HG03460 (cell line): ENCODE data around the gene SKIDA1.

Source experiments
- ATAC-seq: cut with Tn5 transposase; IDR thresholded peaks from one replicate; pipeline ENCODE4 v1.9.1; 2021; ENCODE audit not compliant: unreplicated experiment

SKIDA1 gene

GRCh38 chr10:21517134-21518031, 8.1 kb downstream of the SKIDA1 start:
- ATAC-seq = peak; percentile 44

- peak; percentile 61 for ATAC-seq
Observed at GRCh38 chr10:21516242-21517131, 9.0 kb downstream of the SKIDA1 start.

DNA sequence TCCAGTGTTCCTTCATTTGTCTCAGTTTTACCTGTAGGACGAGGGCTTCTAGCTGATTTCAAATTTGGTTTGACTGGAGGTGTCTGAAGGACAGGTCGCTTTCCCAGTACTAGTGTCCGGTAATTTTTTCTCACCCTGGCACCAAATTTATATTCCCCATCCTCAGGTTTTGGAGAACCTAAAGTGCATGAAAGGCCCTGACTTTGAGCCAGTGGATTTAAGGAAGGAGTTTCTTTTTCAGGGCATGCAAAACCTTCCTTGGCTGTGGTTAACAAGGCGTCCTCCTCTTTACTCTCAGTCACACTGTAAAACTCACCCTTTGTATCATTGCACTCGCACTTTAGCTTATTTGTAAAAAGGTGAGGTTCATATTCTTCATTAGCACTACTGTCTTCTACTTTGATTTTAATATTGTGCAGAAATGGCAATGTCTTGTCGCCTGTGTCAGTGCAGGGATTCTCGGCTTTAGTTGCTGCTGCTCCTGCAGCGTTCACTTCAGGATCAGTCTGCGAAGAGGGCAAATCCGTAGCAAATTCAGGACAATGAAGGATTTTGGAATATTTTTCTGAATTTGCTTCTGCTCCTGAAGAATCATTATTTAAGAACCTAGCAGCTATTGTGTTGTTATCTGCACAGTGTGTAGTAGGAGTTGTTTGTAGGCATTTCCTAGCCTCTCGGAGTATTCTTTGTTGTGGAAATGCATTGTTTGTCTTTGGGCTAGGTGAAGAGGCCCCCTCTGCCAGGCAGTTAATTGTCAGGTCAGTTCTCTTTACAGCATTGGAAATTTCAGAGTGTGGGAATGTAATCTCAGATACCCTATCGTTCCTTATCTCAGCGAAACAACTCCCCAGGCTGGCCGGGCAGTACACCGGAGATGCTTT, 9.9 kb downstream of the SKIDA1 start:
- ATAC-seq = no peak

GRCh38 chr10:21514818-21515351, 10.6 kb downstream of the SKIDA1 start:
- ATAC-seq = no peak

GRCh38 chr10:21514129-21514817, 11.2 kb downstream of the SKIDA1 start:
- no peak for ATAC-seq

DNA sequence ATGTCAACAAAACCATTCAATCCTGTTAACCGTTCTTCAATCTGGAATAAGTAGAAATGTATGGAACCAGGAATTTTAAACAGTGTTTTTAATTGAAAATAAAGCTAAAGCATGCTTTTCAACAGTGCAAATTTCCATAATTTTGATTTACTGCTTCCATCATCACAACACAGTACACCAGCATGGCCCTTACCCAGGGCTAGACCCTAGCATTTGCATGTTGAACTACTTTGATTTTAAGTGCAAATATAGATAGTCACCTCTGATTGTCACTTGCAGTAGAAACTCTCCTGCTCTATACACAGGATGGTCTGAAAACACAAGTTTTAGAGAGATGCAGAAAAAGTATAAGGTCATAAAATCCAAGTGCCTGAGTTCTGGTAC, 12.1 kb downstream of the SKIDA1 start:
- no peak for ATAC-seq

- ATAC-seq = no peak
Observed at GRCh38 chr10:21512573-21513404, 12.7 kb downstream of the SKIDA1 start.

- ATAC-seq = no peak
Observed at GRCh38 chr10:21511946-21512572, 13.4 kb downstream of the SKIDA1 start.

DNA sequence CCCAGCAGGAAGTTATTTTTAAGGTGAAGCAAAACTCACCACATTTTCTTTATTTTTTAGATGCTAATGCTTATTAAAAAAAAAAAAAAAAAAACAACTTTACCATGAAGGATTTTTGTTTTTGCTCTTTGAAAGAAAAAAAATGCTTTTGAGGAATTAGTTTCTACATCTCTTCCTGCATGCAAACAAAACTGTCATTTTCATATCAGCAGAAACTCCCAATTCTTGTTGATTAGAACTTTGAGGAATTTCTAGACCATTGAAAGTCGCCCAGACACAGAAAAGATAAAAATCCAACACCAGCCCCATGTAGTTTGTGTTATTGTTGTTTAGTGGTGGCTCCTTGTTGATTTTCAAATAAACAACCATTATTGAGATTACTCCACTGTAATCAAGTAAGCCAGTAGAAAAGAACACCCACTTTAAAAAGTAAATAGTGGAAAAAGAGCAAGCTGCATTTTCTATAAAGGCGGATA, 14.3 kb downstream of the SKIDA1 start:
- ATAC-seq = no peak

GRCh38 chr10:21510241-21511094, 15.0 kb downstream of the SKIDA1 start:
- no peak for ATAC-seq

GRCh38 chr10:21509341-21510240, 15.9 kb downstream of the SKIDA1 start:
- ATAC-seq = no peak

DNA sequence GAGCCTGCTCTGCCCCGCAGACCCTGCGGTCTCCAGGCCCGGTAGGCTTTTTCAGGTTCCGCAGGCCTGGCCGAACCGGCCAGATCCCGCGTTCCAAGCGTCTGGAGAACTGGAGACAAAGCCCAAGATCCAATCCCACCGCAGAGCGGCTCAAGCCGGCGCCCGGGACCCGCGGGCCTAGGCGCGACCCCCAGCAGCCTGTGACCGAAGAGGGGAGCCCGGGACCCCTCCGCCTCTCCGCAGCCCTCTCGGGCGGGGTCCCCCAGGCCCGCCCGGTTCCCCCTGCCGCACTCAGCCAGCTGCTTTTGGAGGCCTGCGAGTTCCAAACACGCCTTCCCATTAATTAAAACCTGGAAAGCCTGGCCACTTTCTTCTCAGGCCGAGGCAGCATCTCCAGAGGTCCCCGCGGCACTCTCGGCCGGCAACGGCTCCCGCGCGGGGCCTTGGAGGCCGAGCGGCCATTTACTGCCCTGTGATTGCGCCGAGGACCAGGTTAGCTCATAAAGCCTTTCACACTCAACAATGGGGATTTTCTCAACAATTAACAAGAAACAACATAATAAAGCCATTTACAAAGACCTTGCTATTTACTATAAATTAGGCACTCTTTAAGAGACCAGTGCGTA, 16.7 kb downstream of the SKIDA1 start:
- ATAC-seq = no peak

GRCh38 chr10:21507150-21507549, 18.3 kb downstream of the SKIDA1 start:
- ATAC-seq = no peak

DNA sequence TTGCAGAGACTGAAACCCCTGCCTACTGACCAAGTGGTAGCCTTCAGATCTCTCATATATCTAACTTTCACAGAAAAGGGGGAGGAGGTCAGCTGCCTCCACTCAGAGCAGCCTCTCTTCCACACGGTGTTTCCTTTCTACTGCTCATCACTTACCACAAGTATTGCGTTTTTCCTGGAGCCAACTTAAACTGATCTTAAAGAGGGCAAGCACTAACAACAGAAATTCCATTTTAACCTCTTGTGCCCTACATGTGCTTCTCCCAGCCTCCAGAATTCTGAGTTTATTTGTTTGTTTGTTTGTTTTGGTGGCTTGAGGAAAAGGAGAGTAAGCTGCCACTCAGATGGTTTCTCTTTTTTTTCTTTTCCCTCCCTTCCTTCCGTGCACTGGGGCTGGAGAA, 19.1 kb downstream of the SKIDA1 start:
- ATAC-seq = no peak

- no peak for ATAC-seq
Observed at GRCh38 chr10:21505711-21506278, 19.7 kb downstream of the SKIDA1 start.

- ATAC-seq = no peak
Observed at GRCh38 chr10:21503542-21503941, 21.9 kb downstream of the SKIDA1 start.
